Small intestine (tissue), 7 donors: ENCODE data around the gene DNMBP. TPM values are rescaled to one million over a fixed set of nuclear protein-coding genes. Genes with fewer than 3 reads are reported as not detected.

Experiments used
- DNase-seq, 2 donors: peaks; one replicate each; pipeline versions ENCODE4 v3.0.0 to v3.0.0-alpha.2; 2013
- FAIRE-seq: peaks from 2 replicates; lab custom pipeline; 2012; peaks lifted over from hg19 to GRCh38; lab: Jason Lieb, UNC
- H3K27ac ChIP-seq, 3 donors: one replicate each; pipeline ENCODE4 v1.5.1; 2013; ENCODE audit warnings: low read length in 2 of 3, mild to moderate bottlenecking in 2 of 3, control low read depth in 1 of 3, inconsistent platforms in 1 of 3, low read depth in 1 of 3, moderate library complexity in 1 of 3
- H3K27me3 ChIP-seq, 3 donors: one replicate each; pipeline ENCODE4 v1.6.1; 2013; ENCODE audit warnings: low read length in 3 of 3, inconsistent platforms in 1 of 3; ENCODE audit not compliant: control insufficient read depth in 3 of 3, insufficient read depth in 3 of 3
- H3K36me3 ChIP-seq, 3 donors: one replicate each; pipeline ENCODE4 v1.6.1; 2013; ENCODE audit warnings: low read length in 3 of 3, inconsistent platforms in 1 of 3, low read depth in 1 of 3, mild to moderate bottlenecking in 1 of 3, moderate library complexity in 1 of 3; ENCODE audit not compliant: control insufficient read depth in 3 of 3, insufficient read depth in 2 of 3
- H3K4me1 ChIP-seq, 3 donors: one replicate each; pipeline ENCODE4 v1.6.1; 2013; ENCODE audit warnings: low read length in 2 of 3, inconsistent platforms in 1 of 3, low read depth in 1 of 3, mild to moderate bottlenecking in 1 of 3, moderate library complexity in 1 of 3; ENCODE audit not compliant: control insufficient read depth in 3 of 3, insufficient read depth in 2 of 3
- H3K4me3 ChIP-seq, 3 donors: one replicate each; pipeline ENCODE4 v1.5.1; 2013; ENCODE audit warnings: low read length in 3 of 3, control low read depth in 1 of 3, inconsistent platforms in 1 of 3, low read depth in 1 of 3, mild to moderate bottlenecking in 1 of 3, moderate library complexity in 1 of 3
- H3K9me3 ChIP-seq, 2 donors: one replicate each; pipeline ENCODE4 v1.6.1; 2013; ENCODE audit warnings: low read depth in 1 of 2, low read length in 1 of 2; ENCODE audit not compliant: control insufficient read depth in 2 of 2, insufficient read depth in 1 of 2
- WGBS, 3 donors: extraction: QIAGEN DNeasy Blood & Tissue Kit; methylation state at CpG; one replicate each; pipeline ENCODE4 v1.1.7; 2013; 5-methylcytosine and 5-hydroxymethylcytosine counted together
- polyA plus RNA-seq, 4 donors: library from polyadenylated mRNA; stranded (reverse) in 3 of 4; unstranded in 1 of 4; fragments of 200-250 nt in 3 of 4; fragments of 120-200 nt in 1 of 4; gene quantifications; one replicate each; pipeline versions ENCODE4 v1.2.1 to v1.2.3, GENCODE V29; 2013
- donor health status: healthy with polysubstance abuse.
- donor health status: control.
- donor health status: control.
- donor health status: Bipolar disorder and iron deficiency.
- donor health status: healthy.

The DNMBP gene
- polyA plus RNA-seq, 4 donors = 18.4 to 52.2 (median 28.0) TPM

GRCh38 chr10:99999319-100000108 is 10.2 kb downstream of the DNMBP start:
- FAIRE-seq (no peak), DNase-seq (no peak)
- H3K4me1 ChIP-seq = peaks cover 0 to 2% (median 0%) of the 10 kb centered on the region in 3 donors
- H3K9me3 ChIP-seq = no peaks in the 10 kb centered on the region
- H3K27me3 ChIP-seq = no peaks in the 10 kb centered on the region
- H3K4me3 ChIP-seq = no peak overlapping the region
- H3K27ac ChIP-seq = no peak overlapping the region
- WGBS, 3 donors = 83 to 95% (median 89%) methylated on average over 8 of the region's 8 CpGs
- H3K36me3 ChIP-seq = peaks cover 0 to 4% (median 0%) of the 10 kb centered on the region in 3 donors

GRCh38 chr10:99998889-99999288 is 10.9 kb downstream of the DNMBP start:
- no peak for DNase-seq
- H3K4me3 ChIP-seq = no peak overlapping the region
- no peak overlapping the region for H3K27ac ChIP-seq
- no peaks in the 10 kb centered on the region for H3K9me3 ChIP-seq
- peaks cover 0 to 5% (median 0%) of the 10 kb centered on the region in 3 donors for H3K4me1 ChIP-seq
- peaks cover 0 to 4% (median 0%) of the 10 kb centered on the region in 3 donors for H3K36me3 ChIP-seq
- no peak for FAIRE-seq
- H3K27me3 ChIP-seq = no peaks in the 10 kb centered on the region
- WGBS, 3 donors = 88 to 91% (median 90%) methylated on average over 6 of the region's 6 CpGs

GRCh38 chr10:99996671-99997648 is 12.8 kb downstream of the DNMBP start:
- peaks cover 0 to 5% (median 0%) of the 10 kb centered on the region in 3 donors for H3K4me1 ChIP-seq
- FAIRE-seq (no peak), DNase-seq (no peak)
- WGBS, 3 donors = 49 to 58% (median 51%) methylated on average over 4 of the region's 4 CpGs
- no peak overlapping the region for H3K4me3 ChIP-seq
- H3K27ac ChIP-seq = peak overlapping the region in 1 of 3 donors; percentile 29
- no peaks in the 10 kb centered on the region for H3K27me3 ChIP-seq
- peaks cover 0 to 4% (median 0%) of the 10 kb centered on the region in 3 donors for H3K36me3 ChIP-seq
- no peaks in the 10 kb centered on the region for H3K9me3 ChIP-seq

- no peak overlapping the region for H3K27ac ChIP-seq
- H3K27me3 ChIP-seq = no peaks in the 10 kb centered on the region
- H3K4me1 ChIP-seq = peaks cover 0 to 5% (median 0%) of the 10 kb centered on the region in 3 donors
- H3K36me3 ChIP-seq = peaks cover 0 to 4% (median 0%) of the 10 kb centered on the region in 3 donors
- FAIRE-seq = no peak
- WGBS, 3 donors = 58 to 66% (median 64%) methylated on average over 3 of the region's 3 CpGs
- no peaks in the 10 kb centered on the region for H3K9me3 ChIP-seq
- DNase-seq = no peak
- H3K4me3 ChIP-seq = no peak overlapping the region
Observed at GRCh38 chr10:99995713-99996112, 14.0 kb downstream of the DNMBP start.

- FAIRE-seq (no peak), DNase-seq (no peak)
- peaks cover 0 to 4% (median 0%) of the 10 kb centered on the region in 3 donors for H3K36me3 ChIP-seq
- H3K4me1 ChIP-seq = peaks cover 0 to 5% (median 0%) of the 10 kb centered on the region in 3 donors
- no peaks in the 10 kb centered on the region for H3K9me3 ChIP-seq
- H3K27me3 ChIP-seq = no peaks in the 10 kb centered on the region
- no peak overlapping the region for H3K27ac ChIP-seq
- WGBS, 3 donors = 71 to 94% (median 90%) methylated on average over 3 of the region's 3 CpGs
- no peak overlapping the region for H3K4me3 ChIP-seq
Observed at GRCh38 chr10:99995269-99995668, 14.5 kb downstream of the DNMBP start.

- no peak for FAIRE-seq
- no peaks in the 10 kb centered on the region for H3K27me3 ChIP-seq
- no peak for DNase-seq
- H3K27ac ChIP-seq = no peak overlapping the region
- H3K4me1 ChIP-seq = peaks cover 0 to 5% (median 0%) of the 10 kb centered on the region in 3 donors
- H3K4me3 ChIP-seq = no peak overlapping the region
- WGBS, 3 donors = 76 to 99% (median 98%) methylated on average over 4 to 5 of the region's 5 CpGs
- no peaks in the 10 kb centered on the region for H3K9me3 ChIP-seq
- H3K36me3 ChIP-seq = peaks cover 0 to 6% (median 0%) of the 10 kb centered on the region in 3 donors
Observed at GRCh38 chr10:99994801-99995200, 14.9 kb downstream of the DNMBP start.

GRCh38 chr10:99993701-99994689 is 15.8 kb downstream of the DNMBP start:
- H3K4me3 ChIP-seq = no peak overlapping the region
- H3K36me3 ChIP-seq = peaks cover 0 to 9% (median 0%) of the 10 kb centered on the region in 3 donors
- peaks cover 0 to 5% (median 0%) of the 10 kb centered on the region in 3 donors for H3K4me1 ChIP-seq
- no peak for FAIRE-seq
- WGBS, 3 donors = 48 to 80% (median 73%) methylated on average over 8 of the region's 8 CpGs
- no peaks in the 10 kb centered on the region for H3K9me3 ChIP-seq
- DNase-seq = peak; percentile 36 to 41
- no peaks in the 10 kb centered on the region for H3K27me3 ChIP-seq
- peak overlapping the region; percentile 11 to 58 (median 19) for H3K27ac ChIP-seq
